Measurements from ENCODE around the gene CDKAL1.
"Not testable (repeated sequence)": the region's sequence is repeated elsewhere in the genome, so short reads cannot be mapped to it uniquely, and the experiment has no call there.

The CDKAL1 gene

DNA sequence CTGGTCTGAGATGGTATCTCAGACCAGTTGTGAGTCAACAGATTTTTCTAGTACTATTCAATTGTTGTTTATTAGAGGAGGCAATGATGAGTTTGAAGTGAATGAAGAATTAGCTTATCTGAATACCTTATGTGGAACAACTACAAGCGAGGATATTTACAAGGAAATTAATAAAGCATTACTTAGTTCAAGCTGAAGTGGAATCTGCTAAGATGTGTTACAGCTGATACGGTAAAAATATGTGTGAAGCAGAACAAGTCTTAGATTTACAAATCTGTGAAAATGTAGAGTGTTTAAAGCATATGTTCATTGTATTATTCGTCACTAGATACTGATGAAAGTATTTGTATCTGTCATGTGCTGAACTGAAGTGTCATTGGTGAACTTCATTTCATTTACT is 272.4 kb downstream of the CDKAL1 start:
- DNase-seq, result no peak

DNA sequence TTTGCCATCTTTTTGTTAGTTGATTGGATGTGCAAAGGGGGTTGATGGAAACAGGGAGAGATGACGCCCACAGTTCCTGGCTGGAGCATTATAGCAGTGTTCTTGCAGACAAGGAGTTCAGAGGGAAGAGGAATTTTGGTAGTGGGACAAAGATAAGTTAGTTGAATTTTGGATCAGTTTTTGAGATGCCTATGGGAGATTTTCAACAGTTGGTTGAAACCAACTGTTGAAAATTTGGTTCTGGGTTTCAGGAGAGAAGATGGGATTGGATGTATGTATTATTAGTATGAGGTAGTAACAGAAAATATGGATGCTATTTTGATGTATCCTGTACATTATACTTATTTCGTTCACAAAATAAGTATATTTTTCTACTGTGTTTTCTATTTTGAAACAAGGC is 274.2 kb downstream of the CDKAL1 start:
- DNase-seq, result no peak

DNA sequence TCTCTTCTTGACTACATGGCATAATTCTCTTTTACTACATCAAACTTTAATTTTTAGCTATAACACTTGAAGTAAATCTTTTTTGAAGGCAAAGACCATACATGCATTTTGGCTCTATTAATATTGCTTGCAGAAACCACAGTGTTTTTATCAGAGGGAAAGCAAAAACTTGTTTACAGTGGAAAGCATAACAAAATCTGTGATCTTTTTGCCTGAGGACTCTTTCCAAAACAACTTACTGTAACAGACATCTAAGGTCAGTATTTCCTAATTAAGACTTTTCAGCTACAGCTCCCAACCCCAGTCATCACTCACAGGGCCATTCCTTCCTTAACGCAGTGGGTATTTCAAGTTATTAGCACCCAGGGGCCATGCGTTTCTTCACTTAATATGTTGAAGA is 274.7 kb downstream of the CDKAL1 start:
- no peak for DNase-seq

DNA sequence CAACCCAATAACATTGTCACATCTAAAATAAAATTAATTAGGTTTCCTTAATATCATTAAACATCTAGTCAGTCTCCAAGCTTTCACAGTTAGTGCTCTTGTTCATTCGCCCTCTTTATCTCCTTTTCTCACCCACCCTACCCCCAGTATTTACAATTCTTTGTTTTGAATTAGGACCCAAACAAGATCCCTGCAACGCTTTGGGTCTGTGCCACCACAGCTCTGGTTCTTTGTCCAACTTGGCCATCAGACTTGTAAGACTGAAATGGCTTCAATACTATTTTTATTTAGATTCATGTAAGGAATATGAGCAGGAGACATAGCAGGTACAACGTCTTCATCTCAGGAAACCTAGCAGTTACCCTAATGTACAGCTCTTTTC is 276.5 kb downstream of the CDKAL1 start:
- DNase-seq, result no peak

DNA sequence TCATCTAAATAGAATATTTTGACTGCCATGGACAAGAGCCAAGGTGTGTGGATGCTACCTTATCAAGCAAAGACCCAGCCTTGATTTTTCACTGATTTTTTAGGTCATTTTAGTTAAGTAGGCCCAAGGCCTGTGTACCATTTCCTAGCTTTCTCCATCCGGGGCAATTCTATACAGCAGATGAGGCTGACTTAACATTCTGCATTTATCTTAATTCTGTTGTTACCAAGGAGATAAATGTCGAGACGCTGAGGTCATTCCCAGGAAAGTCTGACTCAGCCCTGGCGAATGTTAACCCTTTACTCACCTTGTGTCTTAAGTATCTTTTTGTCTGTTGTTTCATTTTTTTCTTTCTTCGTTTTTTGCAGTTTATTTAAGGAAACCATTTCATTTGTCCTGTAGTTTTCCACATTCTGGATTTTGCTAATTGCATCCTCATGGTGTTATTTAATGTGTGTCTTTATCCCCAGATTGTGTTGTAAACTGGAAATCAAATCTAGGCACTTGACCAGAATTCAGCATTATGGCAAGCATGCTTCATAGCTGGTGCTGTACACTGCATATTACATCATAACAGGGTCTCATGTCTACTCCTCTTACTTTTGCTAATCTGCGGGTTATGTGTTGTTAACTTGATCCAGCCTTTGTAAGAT is 277.0 kb downstream of the CDKAL1 start:
- DNase-seq, result no peak

DNA sequence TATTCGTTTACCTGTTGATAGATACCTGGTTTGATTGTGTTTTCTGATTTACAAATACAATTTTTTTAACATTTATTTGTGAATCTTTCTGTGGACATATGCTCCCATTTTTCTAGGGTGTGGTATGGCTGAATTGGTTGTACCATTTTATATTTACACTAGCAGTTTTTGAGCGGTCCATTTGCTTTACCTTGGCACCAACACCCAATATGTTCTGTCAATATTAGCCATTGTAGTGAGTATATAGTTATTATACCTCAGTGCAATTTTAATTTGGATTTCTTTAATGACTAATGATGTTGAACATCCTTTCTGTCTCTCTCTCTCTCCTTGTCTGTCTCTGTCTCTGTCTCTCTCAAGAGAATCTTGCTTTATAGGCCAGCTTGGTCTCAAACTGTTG is 278.5 kb downstream of the CDKAL1 start:
- no peak for DNase-seq

DNA sequence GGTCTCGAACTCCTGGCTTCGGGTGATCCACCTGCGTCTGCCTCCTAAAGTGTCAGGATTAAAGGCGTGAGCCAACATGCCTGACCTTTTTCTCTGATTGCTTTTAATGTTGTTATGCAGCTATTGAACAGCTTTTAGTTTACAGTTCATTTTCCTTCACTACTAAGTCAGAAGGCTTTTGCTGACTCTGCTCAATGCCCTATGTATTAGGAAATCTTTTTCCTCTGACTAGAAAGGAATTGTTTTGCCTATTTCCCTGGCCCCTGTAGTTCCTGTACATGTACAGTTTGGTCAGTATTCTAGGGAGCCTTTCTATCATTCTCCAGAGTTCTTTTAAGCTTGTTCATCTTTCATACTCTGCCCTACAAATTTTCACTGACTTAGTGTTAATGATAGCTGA is 280.2 kb downstream of the CDKAL1 start:
- no peak for DNase-seq

DNA sequence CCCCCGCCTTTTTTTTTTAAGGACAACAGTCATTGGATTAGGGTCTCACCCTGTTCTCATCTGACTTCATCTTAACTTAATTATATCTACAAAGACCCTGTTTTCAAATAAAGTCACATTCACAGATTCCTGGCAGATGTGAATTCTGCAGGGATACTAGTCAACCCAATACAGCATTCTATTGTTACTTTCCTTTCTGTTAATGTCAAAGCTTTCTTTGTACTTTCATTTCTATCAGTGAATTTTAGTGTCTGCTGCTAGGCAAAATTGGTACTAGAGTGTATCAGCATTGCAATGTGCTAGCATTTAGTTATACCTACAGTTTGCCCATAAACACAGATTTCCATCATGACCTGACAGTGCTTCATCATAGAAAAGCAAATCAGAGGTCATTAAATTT is 281.9 kb downstream of the CDKAL1 start:
- DNase-seq, result no peak

DNA sequence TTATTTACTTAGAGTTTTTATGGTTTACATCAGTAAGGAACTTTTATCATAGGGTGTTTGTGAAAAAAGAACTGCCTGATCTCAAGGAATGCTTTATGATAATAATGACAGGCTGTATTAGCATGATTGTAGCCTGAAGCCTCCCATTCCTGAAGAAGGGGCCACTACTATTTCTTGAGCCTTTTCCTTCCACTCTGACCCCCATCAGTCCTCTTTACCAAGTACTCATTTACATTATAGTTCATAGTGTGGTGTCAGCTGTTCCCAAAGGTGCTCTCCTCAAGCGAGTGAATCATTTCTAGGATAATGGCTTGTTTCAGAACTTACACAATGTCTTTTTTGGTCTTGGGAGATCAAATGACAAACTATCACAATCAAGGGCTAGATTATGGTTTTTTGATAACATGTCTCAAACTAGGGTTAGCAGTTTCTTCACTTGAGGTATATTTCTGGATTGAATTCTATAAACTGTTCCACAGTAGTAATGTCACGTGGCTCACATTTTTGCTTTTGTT is 283.6 kb downstream of the CDKAL1 start:
- DNase-seq, result no peak

DNA sequence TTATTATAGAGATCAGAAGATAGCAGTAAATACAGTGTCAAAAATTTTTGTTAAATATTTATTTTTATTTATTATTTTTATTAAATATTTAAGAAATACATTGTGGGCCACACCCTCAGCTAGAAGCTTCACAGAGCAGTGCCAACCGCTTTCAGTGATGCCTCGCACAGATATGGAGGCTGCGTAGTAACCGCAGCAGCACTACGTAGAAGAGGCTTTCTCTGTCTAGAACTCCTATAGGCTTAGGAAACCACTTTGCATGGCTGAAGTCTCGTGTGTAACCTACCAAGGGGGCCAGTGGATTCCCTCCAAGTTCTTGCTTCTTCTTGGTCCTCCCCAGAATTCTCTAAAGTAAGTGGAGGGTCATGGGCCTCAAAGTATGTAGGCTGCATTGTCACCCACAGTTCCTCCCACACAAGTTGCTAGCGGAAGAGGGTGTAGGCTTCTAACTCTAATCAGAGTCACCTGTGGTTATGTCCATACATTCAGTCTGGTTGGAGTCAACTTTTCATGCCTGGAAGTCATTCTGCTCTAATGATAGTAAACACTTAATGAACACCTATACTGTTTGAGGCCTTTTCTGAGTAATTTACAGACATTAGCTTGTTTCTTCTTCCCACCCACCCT is 285.6 kb downstream of the CDKAL1 start:
- DNase-seq, result no peak

DNA sequence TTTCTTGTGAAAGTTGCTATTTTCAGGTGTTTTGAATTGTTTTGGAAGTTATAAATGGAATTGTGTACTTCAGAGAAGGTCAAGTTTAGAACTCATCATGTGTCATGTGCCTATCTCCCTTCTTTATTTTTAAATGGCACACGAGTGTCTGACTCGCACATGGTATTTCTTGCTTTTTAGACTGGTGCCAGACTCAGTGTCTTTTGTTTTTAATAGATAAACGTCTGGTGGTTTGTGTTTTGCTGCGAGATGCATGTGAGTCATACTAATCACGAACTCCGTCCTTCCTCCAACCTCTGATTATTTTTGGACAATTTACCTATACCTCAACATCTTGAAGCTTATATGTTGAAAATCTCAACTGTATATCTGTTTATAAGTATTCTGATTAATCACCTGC is 292.1 kb downstream of the CDKAL1 start:
- DNase-seq, result no peak

DNA sequence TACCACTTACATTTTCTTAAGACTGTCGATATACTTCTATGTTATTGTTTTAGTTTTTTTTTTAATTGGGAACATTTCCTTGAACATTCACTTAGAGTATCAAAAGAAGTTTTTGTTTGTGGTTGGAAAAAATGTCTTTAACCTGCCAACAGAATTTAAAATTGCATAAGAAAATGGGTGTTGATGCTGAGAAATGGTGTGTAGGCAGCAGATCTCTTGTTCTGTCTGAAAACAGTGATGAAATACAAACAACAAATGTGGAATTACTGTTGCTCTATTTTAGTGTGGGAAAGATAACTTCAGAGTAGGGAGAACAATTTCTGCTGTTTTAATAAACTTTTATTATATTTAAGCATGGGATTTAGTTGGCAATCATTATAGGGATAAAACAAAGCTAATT is 293.5 kb downstream of the CDKAL1 start:
- no peak for DNase-seq

DNA sequence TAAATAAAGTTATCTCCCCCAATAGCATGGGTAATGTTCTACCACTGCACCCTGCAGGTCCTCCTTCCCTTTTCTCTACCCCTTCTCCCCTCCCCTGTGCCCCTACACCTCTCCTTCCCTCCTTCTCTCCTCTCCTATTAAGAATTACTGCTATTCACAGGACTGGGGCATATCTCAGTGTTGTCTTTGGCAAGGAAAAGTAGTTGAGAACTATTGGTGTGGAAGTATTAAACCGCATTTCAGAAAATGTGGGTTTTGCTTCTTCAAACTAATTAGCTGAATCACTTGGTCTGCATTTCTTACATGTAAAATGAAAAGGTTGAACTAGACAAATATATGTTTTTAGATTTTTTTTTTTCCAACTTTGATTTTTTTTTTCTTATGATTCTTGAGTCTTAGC is 296.3 kb downstream of the CDKAL1 start:
- DNase-seq, result no peak

DNA sequence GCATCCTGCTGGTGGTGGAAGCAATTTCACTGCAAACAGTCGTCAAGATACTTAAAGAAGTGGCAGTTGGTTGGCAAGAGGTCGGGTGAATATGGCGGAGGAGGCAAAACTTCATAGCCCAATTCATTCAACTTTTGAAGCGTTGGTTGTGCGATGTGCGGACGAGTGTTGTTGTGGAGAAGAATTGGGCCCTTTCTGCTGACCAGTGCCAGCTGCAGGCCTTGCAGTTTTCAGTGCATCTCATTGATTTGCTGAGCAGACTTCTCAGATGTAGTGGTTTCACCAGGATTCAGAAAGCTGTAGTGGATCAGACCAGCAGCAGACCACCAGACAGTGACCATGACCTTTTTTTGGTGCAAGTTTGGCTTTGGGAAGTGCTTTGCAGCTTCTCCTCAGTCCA is 297.0 kb downstream of the CDKAL1 start:
- not testable (repeated sequence) for DNase-seq

DNA sequence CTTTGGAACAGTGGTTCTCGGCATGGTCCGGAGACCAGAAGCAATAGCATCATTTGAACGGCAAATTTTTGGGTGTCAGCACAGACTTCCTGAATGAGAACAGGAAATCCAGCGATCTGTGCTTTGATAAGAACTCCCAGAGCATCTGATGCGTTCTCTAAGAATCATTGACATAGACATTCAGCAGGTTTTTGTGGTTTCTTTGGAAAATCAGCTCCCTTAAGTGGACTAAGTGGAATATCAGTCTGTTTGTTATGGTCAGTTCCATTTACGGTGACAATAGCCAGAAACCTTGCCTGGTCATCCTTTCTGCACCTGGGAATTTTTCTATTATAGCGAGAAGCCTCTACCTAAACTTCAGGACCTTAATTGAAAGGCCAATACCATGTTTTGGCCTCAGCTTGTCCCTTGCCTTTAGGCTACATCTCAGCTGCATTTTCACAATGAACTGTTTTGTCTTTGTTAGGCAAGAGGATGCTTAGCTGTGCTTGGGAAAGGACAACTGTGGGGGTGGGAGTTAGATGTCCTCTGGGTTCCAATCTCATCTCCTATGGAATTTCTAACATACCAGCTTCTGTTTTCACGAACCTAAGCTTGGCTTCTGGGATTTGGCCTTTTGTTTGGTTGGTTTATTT is 299.7 kb downstream of the CDKAL1 start:
- no peak for DNase-seq

DNA sequence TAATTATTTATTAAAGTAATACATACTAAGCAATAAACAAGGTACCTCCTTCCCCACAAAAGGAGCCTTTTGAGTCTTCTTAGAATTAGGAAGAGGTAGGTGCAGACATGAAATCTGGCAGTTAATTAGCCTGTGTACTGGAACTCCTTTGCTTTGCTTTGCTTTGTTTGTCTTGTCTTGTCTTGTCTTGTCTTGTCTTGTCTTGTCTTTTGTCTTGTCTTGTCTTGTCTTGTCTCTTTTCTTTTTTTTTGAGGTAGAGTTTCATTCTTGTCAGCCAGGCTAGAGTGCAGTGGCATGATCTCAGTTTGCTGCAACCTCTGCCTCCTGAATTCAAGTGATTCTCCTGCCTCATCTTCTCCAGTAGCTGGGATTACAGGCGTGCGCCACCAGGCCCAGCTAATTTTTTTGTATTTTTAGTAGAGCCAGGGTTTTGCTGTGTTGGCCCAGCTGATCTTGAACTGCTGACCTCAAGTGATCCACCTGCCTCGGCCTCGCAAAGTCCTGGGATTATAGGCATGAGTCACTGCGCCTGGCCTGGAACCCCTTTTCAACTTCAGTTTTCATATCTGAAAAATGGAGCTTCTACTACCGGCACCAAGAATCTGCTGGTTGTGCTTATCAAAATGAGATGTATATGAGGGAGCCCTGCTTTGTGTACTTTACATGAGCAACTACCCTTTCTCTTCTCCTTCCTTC is 301.2 kb downstream of the CDKAL1 start:
- DNase-seq, result no peak

DNA sequence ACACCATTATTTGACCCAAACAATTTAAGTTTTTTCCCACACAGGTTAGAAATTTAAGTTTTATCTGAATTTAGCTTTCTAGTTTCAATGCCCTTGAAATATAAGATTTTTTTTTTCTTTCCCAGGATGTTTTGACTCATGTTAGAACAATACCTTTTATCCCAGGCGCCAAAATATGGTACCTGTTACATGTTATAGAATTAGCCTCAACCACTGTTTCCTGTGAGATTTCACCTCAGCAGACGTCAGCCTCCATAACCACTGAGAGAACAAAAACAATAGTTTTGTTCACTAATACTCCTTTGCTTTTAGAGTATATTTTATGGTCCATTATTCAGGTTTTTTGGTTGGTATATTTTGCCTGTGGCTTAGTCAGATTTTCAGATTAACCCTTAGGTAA is 302.9 kb downstream of the CDKAL1 start:
- no peak for DNase-seq

DNA sequence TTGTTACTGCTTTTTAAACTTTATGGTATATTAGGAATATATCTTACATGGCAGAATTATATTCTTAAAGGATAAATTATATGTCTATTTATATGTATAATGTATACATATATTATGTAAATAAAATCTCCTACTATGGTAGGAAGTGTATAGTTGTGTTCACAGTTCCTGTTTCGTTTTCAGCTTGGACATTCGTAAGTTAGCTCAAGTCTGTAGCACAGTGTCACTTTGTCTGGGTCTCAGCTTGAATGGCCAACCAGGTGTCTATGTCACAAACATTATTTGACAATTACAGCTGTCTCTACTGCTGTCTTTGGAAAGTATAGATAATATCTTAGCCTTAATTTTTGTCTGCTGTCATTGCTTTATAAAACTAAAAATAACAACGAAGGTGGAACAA is 303.9 kb downstream of the CDKAL1 start:
- DNase-seq, result no peak

DNA sequence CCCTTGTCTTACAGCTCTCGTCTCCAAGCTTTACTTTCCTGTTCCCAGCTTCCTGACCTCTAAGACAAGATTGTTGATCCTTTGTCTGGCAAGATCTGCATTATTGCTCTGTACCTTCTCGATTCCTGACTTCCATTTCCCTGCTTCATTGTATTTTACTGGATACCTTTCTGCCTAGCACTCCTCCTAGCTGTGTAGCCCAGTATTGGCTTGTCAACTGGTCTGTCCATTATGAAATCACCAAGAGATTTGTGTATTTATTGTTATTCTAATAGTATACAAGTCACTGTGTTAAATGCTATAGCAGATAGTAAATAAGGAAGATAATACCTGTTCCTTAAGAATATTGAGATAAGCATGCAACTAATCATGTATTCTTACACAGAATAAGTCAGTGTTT is 305.4 kb downstream of the CDKAL1 start:
- no peak for DNase-seq

DNA sequence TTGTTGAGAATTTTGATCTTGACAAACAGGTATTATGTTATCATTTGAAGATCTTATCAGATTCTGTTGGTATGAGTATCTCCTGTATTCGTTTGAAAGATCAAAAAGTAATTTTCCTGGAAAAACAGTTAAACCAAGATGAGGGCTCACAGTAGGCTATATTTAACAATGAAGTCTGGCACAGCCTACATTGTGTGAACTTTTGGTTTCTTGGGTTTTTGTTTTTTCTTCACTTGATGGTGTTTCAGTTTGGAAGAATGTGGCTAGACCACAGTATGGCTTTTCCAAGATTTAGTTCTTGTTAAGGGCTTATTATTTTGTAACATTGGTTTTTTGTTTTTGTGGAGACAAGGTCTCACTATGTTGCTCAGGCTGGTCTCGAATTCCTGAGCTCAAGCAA is 306.4 kb downstream of the CDKAL1 start:
- DNase-seq, result no peak

DNA sequence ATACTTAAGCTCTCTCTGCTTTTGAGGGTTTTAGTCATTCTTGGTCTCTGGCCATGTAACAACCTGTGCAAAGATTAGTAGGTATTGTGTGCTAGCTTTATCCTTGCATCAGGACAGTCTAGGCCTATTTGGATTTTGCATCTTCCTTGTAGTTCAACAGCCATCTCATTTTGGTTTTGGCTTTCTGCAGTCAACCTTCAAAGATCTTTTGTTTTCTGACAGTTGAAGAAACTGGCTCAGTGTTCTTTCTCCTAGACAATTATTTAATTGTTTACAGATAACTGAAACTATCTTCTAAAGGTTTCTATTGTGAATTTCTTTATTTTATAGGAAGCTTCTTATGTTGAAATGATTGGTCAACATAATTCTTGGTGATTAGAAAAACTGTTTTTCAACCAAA is 307.5 kb downstream of the CDKAL1 start:
- no peak for DNase-seq

DNA sequence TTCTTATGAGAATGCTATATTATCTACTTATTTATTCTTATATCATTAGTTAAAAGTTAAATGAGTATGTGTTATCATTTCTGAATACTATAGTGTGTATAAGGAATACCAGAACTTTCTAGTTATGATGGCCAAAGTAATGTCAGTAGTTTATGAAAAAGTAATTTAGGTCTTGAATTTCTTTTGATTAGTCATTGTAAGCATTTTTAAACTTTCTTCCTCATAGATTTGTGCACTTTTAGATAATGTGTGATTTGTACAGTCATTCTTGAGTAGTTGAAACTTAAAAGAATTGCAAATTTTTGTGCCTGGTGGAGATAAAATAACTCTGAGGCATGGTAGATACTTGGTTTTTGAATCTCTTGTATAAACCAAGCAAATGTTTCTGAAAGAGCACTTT is 311.3 kb downstream of the CDKAL1 start:
- no peak for DNase-seq

DNA sequence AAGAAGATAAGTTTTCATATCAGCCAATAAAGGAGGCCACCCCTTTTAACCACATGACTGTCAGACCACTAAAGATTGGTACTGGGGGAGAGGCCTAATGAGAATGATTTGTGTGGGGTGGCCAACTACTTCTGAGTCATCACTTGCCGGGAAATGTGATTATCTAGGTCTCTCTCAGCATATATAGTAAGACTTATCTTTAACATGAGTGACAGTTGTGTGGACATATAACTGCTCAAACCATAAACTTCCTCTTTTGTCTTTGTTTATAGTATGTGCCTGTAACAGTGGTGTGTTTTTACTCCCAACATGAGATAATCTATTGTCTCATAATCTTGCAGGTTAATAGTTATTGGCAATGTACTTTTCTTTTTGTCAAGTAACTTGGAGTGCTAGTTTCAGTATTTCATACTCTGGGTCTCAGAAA is 312.4 kb downstream of the CDKAL1 start:
- no peak for DNase-seq

DNA sequence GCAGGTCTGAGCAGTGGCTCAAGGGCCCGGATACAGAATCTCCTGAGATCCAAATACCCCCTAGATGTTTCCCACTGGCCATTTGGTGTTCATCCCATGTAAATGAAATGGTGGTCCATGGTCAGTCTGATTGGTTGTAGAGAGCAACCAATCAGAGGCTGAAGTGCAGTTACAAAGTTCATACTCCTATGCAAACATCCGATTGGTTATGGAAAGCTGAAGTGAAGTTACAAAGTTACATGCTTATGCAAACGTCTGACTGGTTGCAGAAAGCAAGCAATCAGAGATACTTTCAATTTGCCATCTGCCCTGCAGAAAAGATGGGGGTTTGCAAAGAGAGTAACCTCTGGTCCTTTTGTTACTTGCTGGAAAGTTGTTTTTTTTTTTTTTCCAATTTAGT is 313.6 kb downstream of the CDKAL1 start:
- no peak for DNase-seq
